Measurements from ENCODE around the gene REG1B. TPM values are rescaled to one million over a fixed set of nuclear protein-coding genes. Genes with fewer than 3 reads are reported as not detected.

The REG1B gene, protein sequence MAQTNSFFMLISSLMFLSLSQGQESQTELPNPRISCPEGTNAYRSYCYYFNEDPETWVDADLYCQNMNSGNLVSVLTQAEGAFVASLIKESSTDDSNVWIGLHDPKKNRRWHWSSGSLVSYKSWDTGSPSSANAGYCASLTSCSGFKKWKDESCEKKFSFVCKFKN
- total RNA-seq: not detected
- long read RNA-seq: 0 reads

DNA sequence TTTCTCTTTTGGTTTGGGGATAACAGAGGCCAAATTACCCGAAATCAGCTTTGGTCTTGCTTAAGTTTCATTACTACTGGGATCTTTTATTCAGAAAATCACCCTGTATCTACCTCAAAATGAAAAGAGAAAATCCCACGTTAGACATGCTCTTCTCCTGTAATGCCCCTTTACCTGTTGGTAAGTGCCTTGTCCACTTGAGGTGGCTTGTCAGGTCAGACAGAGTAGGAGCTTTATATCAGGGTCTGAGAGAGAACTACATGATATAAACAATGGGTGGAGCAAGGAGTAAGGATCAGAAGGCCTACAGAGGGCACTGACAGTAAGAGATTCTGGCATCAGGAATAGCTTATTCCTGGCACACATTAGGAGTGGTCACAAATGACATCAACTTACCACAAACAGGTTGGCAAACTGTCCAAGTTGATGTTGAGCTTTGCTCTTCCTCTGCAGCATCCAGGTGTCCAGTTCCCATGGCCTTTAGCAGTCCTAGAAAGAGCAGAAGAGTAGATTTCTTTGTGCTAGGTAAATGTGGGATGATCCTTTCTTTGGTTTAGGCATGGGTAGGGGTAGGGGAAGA lies at the start of gene REG1B:
Gene REG1B (minus strand): TSS at position 209 of the 580 bp plus-strand sequence. CDS start 381 bp downstream, outside the sequence.
- intact Hi-C loops (cut with DNase I): no loop called here
- ATAC-seq: no peak
- no peak for DNase-seq (ENCODE audit: missing footprints)

DNA sequence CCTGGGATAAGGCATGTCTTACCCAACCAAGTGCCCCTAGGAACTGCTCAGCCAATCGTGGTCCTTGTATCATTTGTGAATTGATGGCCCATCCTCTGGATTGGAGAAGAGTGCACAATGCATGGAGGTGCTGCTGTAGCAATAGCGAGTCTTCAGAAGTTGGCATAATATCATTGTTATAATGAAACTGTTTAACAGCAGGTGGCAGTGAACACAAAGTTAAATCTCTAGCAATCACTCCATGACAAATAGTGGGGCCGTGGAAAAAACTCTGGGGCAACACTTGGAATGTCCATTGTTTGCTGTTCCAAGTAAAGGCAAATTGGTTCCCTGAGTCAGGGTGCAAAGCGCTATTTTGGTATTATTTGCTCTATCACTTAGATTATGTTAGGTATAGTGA lies 43.9 kb upstream of the REG1B start:
- ATAC-seq: no peak

DNA sequence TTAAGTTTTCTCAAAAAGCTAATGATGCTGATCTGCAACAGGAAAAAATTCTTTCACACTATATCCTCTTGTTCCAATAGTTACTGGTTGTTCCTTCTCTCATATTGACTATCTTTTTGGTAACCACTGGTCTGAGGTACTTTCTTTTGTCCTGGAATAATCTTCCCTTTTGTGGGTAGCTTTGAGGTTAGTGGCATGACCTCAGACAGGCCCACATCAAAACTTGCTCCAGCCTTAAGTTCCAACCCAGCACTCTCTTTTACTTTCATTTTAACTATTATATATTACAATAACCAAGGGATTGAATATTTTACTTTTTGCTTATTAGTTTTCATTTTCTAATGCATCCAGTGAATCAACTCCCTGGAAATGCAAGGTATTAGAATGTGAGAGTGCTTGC lies 42.0 kb upstream of the REG1B start:
- ATAC-seq: no peak

More for the DNA sequence above, 43.9 kb upstream of the REG1B start:
- DNase-seq (ENCODE audit: missing footprints): no peak
- intact Hi-C loops (cut with DNase I): no loop called here

DNA sequence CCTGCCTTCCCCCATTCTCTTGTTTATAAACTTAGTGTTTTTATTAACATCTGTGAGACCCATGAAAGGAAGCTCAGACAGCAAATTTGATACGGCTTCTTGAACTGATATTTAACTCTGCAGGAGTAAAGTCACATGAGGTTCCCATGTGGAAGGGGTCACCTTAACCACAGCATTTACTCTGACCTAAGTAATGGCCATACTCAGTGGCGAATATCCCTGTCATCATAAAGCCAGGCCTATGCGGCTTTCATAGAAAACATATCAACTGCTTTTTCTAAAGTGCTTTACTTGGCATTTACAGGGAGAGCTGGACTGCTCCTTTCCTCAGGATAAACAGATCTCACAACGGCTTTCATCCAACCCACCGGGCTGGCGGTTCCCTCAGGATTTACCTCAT lies 41.5 kb upstream of the REG1B start:
- intact Hi-C loops (cut with DNase I): no loop called here
- DNase-seq (ENCODE audit: missing footprints) (no peak), ATAC-seq (no peak)

More for the DNA sequence above, 42.0 kb upstream of the REG1B start:
- intact Hi-C loops (cut with DNase I): no loop called here
- DNase-seq (ENCODE audit: missing footprints): no peak

DNA sequence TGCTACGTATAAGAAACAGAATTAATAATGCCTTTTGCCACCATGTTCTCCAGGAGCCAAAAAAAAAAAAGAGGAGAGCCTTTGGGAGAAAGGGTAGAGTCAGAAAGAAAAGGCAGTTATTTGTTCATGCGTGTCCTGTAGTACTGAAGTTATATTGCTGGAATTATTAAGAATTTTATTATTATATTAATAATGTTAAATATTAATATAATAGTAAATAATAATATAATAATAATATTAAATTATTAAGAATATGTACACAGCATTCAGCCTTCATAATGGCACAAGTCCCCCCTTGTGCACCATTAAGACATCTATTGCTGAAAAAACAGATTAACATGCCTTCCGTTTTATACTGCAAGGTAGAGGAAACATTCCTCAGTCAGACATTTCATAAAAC lies 40.6 kb upstream of the REG1B start:
- intact Hi-C loops (cut with DNase I): no loop called here
- ATAC-seq (no peak), DNase-seq (ENCODE audit: missing footprints) (no peak)

DNA sequence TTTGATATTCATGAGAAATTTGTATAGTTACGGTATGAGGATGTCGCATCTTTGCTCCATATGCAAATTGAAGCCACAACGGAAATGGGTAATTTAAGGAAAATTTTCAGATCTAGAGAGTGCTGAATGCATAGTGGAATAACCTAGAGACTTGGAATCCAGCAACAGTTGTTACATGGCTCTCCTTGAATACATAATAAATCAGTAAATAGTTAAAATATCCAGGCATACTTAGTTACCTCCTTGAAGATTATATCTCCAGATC lies 37.9 kb upstream of the REG1B start:
- no peak for ATAC-seq

DNA sequence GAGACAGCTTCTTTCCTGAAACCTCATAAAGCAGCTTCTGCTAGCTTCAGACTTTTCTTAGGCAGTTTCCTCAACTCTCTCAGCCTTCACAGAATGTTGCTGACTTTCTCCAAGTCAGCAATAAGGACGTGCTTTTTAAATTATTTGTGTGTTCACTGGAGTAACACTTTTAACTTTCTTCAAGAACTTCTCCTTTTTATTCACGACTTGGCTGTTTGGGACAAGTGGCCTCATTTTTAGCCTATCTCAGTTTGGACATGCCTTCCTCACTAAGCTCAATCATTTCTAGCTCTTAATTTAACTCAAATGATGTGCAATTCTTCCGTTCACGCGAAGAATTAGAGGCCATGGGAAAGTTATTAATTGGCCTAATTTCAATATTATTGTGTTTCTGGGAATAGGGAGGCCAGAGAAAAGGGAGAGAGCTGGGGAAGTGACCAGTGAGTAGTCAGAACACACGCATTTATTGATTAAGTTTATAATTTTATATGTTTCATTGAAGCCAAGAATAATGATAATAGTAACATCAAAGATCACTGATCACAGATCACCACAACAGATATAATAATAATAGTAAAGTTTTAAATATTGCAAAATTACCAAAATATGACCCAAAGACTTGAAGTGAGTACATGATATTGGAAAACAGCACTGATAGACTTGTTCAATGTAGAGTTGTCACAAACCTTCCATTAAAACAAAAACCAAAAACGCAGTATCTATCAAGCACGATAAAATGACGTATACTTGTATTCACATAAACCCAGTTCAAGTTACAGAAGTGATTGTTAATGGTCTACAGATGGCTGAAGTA lies 37.3 kb upstream of the REG1B start:
- ATAC-seq (no peak), DNase-seq (ENCODE audit: missing footprints) (no peak)
- intact Hi-C loops (cut with DNase I): no loop called here

More for the DNA sequence above, 37.9 kb upstream of the REG1B start:
- no peak for DNase-seq (ENCODE audit: missing footprints)
- intact Hi-C loops (cut with DNase I): no loop called here

DNA sequence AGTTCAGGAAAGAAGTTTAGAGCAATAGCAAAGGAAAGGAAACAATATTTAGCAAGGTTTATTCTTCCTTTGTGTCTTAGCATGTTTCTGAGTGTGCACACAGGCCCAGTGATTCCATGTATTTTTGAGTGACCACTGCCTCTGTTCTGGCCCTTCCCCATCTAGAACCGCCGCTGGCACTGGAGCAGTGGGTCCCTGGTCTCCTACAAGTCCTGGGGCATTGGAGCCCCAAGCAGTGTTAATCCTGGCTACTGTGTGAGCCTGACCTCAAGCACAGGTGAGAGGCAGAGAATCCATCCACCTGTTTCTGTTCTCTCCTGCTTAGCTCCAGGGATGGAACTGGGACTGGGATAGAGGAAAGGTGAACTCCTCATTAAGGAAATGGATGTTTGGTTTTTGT lies 34.9 kb upstream of the REG1B start:
- ATAC-seq (no peak), DNase-seq (ENCODE audit: missing footprints) (no peak)
- intact Hi-C loops (cut with DNase I): no loop called here

DNA sequence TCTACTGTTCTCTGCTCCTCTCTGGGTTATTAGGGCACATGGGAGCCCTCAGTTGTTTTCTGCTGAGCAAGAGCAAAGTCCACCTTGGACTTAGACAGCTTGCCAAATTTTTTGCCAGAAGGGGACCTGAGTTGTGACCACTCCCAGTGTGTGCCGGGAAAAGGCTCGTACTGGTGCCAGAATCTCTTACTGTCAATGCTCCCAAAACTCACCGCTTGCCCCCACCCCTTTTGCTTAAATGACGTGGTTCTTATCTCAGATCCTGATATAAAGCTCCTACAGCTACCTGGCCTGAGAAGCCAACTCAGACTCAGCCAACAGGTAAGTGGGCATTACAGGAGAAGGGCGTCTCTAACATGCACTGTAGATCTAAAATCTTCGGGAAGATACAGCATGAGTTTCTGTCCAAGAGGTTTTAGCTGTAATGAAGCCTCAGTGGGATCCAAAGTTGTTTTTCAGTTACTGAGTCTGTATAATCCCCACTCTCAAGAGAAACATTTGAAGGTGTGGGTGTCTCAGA lies 32.5 kb upstream of the REG1B start, which contains the start of gene REG1A:
Gene REG1A (plus strand): TSS at position 295 of the 520 bp plus-strand sequence. CDS start 374 bp downstream, outside the sequence.
- DNase-seq (ENCODE audit: missing footprints): no peak
- no peak for ATAC-seq
- intact Hi-C loops (cut with DNase I): no loop called here

DNA sequence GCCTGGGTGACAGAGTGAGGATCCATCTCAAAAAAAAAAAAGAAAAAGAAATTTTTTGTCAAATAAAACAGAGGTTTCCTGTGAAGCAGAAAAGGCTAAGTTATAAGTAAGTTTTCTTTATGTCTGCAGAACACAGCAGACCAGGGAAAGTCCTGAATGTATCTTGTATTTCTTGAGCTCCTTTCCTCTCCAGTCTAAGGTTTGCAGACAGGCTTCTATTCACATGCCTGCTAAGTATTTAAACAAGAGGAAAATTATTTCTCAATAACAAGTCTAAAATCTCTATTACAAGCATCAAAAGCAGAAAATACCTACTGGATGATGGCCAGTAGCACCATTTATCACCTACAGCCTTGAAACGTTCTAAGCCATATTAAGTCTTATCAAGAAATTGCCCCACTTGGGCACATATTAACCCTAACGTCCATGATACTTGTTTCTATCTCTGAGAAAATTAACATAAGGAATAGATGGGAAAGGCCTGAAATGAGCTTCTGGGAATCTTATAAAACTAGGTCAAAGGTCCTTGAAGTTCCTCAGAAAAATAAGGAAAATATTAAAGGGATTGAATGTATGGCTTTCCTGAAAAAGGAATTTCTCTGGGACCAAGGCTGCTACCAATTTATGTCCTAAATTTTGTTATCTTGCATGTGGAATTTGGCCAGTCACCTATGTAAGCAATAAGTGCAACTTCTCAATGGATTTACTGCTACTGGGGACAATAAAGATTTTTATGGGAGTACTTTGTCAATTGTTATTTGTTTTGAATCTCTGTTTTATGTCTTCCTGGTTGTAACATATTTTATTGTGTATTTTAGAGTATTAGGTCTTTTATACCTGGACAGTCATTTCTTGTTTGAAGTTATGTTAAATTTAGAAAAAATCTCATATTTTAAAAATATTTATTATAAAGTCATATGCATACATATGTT lies 29.5 kb upstream of the REG1B start:
- intact Hi-C loops (cut with DNase I): no loop called here
- DNase-seq (ENCODE audit: missing footprints): no peak
- no peak for ATAC-seq

DNA sequence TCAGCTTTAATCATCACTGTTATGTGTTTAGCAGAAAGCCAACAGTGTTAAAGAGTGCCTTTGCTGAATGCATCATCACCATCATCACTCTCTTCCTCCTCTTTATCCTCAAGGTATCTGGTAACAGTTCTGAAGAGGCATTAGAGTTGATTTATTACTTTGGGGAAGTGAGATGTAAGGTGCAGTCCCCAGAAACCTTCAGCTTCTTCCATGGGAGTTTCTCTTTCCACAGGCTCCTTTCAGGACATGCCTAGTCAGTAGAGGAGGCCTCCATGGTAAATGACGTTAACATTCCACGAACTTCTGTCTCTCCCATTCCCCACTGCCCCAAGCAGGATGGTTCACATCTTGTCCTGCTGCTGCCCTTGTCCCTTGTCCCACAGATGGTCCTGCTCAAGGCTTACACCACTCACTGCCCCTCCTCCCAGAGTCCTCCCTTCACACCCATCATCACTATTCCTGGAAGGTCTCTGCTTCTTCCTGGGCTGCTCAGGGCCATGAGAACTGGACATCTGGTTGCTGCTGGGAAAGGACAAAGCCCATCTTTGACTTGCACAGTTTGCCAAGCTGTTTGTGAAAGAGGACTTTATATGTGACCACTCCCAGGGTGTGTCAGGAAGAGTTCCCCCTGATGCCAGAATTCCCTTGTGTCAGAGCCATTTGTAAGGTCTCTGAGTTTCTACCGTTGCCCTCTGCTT lies 27.2 kb upstream of the REG1B start:
- ATAC-seq (peak; percentile 20), DNase-seq (ENCODE audit: missing footprints) (no peak)
- intact Hi-C loops (cut with DNase I): no loop called here

DNA sequence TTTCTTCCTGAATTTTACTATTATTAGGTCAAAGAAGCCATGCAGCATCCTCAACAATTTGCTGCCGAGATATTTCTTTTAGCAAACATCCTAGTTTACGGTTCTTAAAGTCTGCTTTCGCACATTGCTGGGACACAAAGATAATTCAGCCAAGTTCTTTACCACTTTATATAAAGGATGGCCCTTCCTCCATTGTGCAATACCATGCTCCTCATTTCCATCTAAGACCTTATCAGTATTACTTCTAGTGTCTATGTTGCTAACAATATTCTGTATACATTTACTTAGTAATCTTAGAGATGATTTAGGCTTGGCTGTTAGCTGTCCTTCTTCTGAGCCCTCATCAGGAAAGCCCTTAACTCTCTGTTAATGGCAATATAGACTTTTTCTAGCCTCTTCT lies 24.5 kb upstream of the REG1B start:
- DNase-seq (ENCODE audit: missing footprints) (no peak), ATAC-seq (no peak)
- intact Hi-C loops (cut with DNase I): no loop called here

DNA sequence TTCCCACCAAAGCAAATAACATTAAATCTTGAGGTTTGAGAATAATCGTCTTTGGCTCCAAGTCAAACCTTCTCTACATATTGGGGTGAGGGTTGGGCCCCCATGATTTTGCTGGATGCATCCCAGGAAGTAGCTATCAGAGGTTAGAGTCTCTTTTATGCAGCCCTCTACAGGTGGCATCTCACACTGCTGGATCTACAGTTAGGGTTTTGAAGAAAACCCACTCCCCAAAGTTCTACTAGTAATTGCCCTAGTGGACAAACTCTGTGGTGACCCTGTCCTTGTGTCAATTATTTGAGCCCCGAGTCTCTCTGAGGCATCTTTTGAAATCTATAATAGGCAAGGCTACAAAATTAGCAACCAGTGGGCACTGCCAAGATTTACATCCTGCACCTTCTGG lies 17.5 kb upstream of the REG1B start:
- intact Hi-C loops (cut with DNase I): no loop called here
- ATAC-seq: no peak
- DNase-seq (ENCODE audit: missing footprints): no peak

DNA sequence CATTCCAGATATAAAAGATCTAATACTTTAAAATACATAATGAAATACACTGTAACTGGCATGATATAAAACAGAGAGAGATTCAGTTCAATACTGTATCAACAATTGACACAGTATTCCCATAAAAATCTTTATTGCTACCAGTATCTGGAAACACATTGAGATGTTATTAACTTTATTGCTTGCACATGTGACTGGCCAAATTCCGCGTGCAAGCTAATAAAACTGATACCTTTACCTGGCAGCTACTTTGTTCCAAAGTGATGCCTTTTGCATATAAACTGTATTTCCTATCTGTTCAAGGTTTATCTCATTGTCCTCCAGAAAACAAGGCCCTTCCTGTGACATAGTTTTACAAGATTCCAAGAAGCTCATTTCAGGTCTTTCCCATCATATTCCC lies 15.4 kb upstream of the REG1B start:
- intact Hi-C loops (cut with DNase I): no loop called here
- ATAC-seq (no peak), DNase-seq (ENCODE audit: missing footprints) (no peak)

DNA sequence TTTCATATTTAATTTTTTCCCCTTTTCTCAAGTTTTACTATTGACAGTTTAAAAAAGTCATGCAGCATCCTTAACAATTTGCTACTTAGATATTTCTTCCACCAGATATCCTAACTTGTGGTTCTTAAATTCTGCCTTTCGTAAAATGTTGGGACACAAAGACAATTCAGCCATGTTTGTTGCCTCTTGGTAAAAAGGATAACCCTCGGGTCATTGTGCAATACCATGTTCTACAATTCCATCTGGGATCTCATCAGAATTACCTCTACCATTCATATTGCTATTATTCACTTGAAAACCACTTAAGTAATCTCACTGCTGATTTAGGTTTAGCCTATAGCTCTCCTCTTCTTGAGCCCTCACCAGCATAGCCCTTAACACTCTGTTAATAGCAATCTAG lies 13.2 kb upstream of the REG1B start:
- intact Hi-C loops (cut with DNase I): no loop called here
- no peak for DNase-seq (ENCODE audit: missing footprints)
- no peak for ATAC-seq

DNA sequence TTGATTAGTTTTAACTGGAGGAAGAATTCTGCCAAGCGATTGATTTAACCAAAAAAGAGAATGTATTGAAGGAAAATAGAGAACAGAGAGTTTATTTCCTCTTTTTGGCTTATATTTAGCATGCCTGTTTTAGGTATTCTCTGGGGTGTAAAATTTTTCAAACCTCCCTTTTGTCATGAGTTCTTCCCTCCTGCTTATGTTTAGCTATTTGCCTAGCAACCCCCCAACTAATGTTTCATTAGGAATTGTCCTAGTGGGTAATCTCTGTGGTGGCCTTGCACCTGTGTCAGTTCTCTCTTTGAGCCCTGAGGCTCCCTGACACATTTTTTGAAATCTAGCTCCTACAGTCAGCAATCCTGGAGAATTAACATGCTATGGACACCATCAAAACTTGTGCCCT lies 12.5 kb upstream of the REG1B start:
- ATAC-seq: no peak
- intact Hi-C loops (cut with DNase I): no loop called here
- DNase-seq (ENCODE audit: missing footprints): no peak

DNA sequence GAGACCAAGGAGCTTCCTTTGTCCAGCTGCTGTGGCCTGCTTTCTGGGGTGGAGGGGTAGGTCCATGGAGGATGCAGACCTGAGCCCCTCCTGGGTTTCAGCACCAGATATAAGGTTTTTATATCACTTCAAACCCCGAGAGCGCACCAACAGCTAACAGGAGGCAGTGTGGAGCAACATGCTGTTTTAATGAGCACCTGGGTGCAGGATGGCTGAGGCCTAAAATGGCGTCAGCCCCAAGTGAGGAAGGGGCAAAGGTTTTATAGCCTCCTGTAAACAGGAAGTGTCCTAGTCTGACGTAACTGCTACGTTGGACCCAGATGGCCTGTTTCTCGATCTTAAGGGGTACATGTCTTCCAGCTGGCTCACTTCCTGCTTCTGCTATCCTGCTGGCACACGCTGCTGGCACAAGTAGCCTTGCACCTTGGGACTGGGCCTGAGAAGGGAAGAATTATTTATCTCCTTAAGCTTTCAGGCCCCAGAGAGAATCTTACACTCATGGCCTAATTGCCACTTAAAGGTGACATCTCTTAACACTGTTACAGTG lies 11.4 kb upstream of the REG1B start:
- ATAC-seq (no peak), DNase-seq (ENCODE audit: missing footprints) (no peak)
- intact Hi-C loops (cut with DNase I): no loop called here

DNA sequence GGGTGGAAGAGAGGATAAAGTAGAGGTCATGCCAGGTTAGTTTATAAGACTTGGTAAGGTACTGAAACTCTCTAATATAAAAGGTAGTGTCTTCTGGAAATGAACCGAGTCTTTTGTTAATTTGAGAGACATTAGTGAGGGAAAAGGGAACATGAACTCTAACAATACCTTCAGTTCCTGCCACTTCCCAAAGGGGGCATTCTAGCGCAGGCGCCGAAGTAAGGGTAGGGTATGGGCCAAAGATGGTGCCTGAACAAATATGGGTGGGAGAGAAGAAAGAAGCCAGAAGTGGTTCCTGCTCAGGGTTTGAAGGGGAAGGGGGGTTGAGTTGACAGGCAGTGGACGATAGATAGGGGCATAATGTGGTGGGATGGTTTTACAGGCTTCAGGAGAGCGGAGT lies 10.1 kb upstream of the REG1B start:
- DNase-seq (ENCODE audit: missing footprints): no peak
- intact Hi-C loops (cut with DNase I): no loop called here
- no peak for ATAC-seq

Measured in Right ventricle myocardium inferior (tissue), 1 donor.